BJ (cell line): ENCODE data around the gene TOM1L2. TPM values are rescaled to one million over a fixed set of nuclear protein-coding genes. Genes with fewer than 3 reads are reported as not detected.
"Not testable (repeated sequence)": the region's sequence is repeated elsewhere in the genome, so short reads cannot be mapped to it uniquely, and the experiment has no call there.

Experiments
- CTCF ChIA-PET: fragments of 350-600 bp; formaldehyde crosslinking; extraction: SDS; loops from one replicate; lab custom pipeline; 2021; ENCODE audit warnings: antibody characterized with exemption, inconsistent platforms; lab: Yijun Ruan, JAX
- POLR2A ChIA-PET: fragments of 300-600 bp; sonication (Branson Sonifier 250); formaldehyde crosslinking; extraction: SDS; loops from one replicate; lab custom pipeline; 2021; ENCODE audit warnings: antibody characterized with exemption; lab: Charles Lee
- DNase-seq: peaks from one replicate; pipeline ENCODE4 v3.0.0-alpha.2; 2011; ENCODE audit warnings: low read depth
- H3K27me3 ChIP-seq: 2 replicates; pipeline ENCODE4 v1.6.0; 2011; ENCODE audit warnings: low read length; ENCODE audit not compliant: control insufficient read depth, insufficient read depth
- H3K36me3 ChIP-seq: 2 replicates; pipeline ENCODE4 v1.5.1; 2011; ENCODE audit warnings: low read length; ENCODE audit not compliant: control insufficient read depth, insufficient read depth
- H3K4me3 ChIP-seq: 2 replicates; pipeline ENCODE4 v1.5.1; 2011; ENCODE audit warnings: low read depth, mild to moderate bottlenecking, control low read depth, low read length
- CTCF ChIP-seq: IDR thresholded peaks from 2 replicates; pipeline ENCODE4 v1.5.1; 2011; ENCODE audit warnings: low read depth, mild to moderate bottlenecking, control low read depth, inconsistent platforms, low read length, moderate library complexity; ENCODE audit not compliant: insufficient read depth
- polyA plus RNA-seq: library from polyadenylated mRNA; depleted of rRNA; stranded (reverse); fragments of >200 nt; gene quantifications from 2 replicates; pipeline ENCODE4 v1.2.3, GENCODE V29; 2011

TOM1L2 gene
- polyA plus RNA-seq, 1 experiment: 39.6 TPM

- H3K27me3 ChIP-seq: no peaks in the 10 kb centered on the region
- H3K4me3 ChIP-seq: no peak overlapping the region
- no peak for TF ChIP-seq CTCF
- no peak for DNase-seq
- CTCF ChIA-PET: interaction anchor here (1.0 to 6.9 kb wide), 12 partner anchors 9 to 130 kb away, joined by 3 to 78 read pairs (median 7); partner anchors contain the start of gene SREBF1
- H3K36me3 ChIP-seq: peaks cover 27% of the 10 kb centered on the region
- POLR2A ChIA-PET: no interaction called here
Measured at GRCh38 chr17:17810895-17811248, 161.3 kb downstream of the TOM1L2 start.

GRCh38 chr17:17810084-17810894, 161.9 kb downstream of the TOM1L2 start:
- CTCF ChIA-PET: interaction anchor here (0.9 to 6.9 kb wide), 6 partner anchors 25 to 77 kb away, joined by 3 to 78 read pairs (median 6); partner anchors contain the start of gene SREBF1
- no peak for TF ChIP-seq CTCF
- Histone ChIP-seq H3K27me3 (no peaks in the 10 kb centered on the region), H3K36me3 (peaks cover 31% of the 10 kb centered on the region), H3K4me3 (no peak overlapping the region)
- POLR2A ChIA-PET: no interaction called here
- DNase-seq: no peak

GRCh38 chr17:17809531-17810083, 162.6 kb downstream of the TOM1L2 start:
- Histone ChIP-seq H3K36me3 (peaks cover 28% of the 10 kb centered on the region), H3K4me3 (no peak overlapping the region), H3K27me3 (no peaks in the 10 kb centered on the region)
- POLR2A ChIA-PET: no interaction called here
- CTCF ChIA-PET: interaction anchor here (0.6 to 6.9 kb wide), 5 partner anchors 24 to 109 kb away, joined by 3 to 78 read pairs (median 5); no protein-coding TSS in a partner anchor
- no peak for DNase-seq
- TF ChIP-seq CTCF: no peak

GRCh38 chr17:17808706-17809432, 163.3 kb downstream of the TOM1L2 start:
- TF ChIP-seq CTCF: no peak
- CTCF ChIA-PET: interaction anchor here (1.1 to 6.9 kb wide), 5 partner anchors 24 to 54 kb away, joined by 3 to 78 read pairs (median 5); no protein-coding TSS in a partner anchor
- no peak for DNase-seq
- peaks cover 27% of the 10 kb centered on the region for H3K36me3 ChIP-seq
- POLR2A ChIA-PET: no interaction called here
- H3K27me3 ChIP-seq: no peaks in the 10 kb centered on the region
- H3K4me3 ChIP-seq: no peak overlapping the region

- H3K27me3 ChIP-seq, POLR2A ChIA-PET, DNase-seq, H3K4me3 ChIP-seq: not testable (repeated sequence)
- CTCF ChIA-PET: interaction anchor here (1.1 to 1.4 kb wide), 2 partner anchors 32 to 52 kb away, joined by 3 read pairs; no protein-coding TSS in a partner anchor
- peaks cover 29% of the 10 kb centered on the region for H3K36me3 ChIP-seq
Measured at GRCh38 chr17:17808200-17808599, 164.0 kb downstream of the TOM1L2 start.
